Measurements from ENCODE around the gene CNST. TPM values are rescaled to one million over a fixed set of nuclear protein-coding genes. Genes with fewer than 3 reads are reported as not detected.
"Not testable (repeated sequence)": the region's sequence is repeated elsewhere in the genome, so short reads cannot be mapped to it uniquely, and the experiment has no call there.

The CNST gene
- polyA plus RNA-seq, 1 donor: 16.1 TPM

DNA sequence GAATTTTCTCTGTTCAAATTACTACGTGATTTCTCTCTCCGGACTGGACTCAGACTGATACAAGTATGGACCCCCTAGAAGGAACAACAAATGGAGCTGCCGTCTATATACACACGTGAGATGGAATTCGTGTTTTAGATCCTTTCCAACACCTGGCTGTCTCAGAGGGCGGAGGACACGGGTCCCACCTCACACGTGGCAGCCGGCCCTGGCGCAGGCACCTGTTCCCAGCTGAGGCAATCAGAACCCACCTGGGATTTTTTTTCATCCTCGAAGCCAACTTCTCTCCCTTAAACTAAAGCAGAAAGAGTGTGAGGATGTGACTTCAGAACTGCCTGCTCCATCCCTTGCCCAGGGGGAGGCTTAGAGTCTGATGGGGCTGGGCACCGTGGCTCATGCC, 123.8 kb downstream of the CNST start:
- peak overlapping the region; percentile 39 for H3K4me3 ChIP-seq (ENCODE audit: low read length)
- peaks cover 2% of the 10 kb centered on the region for H3K4me1 ChIP-seq (ENCODE audit: control insufficient read depth, insufficient read depth, low read length)
- H3K36me3 ChIP-seq (ENCODE audit: control insufficient read depth, insufficient read depth, low read length): no peaks in the 10 kb centered on the region
- WGBS (ENCODE audit: insufficient coverage, low lambda C conversion rate): 86% methylated on average over 2 of the region's 12 CpGs
- H3K27me3 ChIP-seq (ENCODE audit: control insufficient read depth, insufficient read depth, low read length): no peaks in the 10 kb centered on the region
- peaks cover 3% of the 10 kb centered on the region for H3K9me3 ChIP-seq (ENCODE audit: control insufficient read depth, low read depth, low read length)
- DNase-seq: no peak
- no peak overlapping the region for H3K27ac ChIP-seq (ENCODE audit: low read length)

DNA sequence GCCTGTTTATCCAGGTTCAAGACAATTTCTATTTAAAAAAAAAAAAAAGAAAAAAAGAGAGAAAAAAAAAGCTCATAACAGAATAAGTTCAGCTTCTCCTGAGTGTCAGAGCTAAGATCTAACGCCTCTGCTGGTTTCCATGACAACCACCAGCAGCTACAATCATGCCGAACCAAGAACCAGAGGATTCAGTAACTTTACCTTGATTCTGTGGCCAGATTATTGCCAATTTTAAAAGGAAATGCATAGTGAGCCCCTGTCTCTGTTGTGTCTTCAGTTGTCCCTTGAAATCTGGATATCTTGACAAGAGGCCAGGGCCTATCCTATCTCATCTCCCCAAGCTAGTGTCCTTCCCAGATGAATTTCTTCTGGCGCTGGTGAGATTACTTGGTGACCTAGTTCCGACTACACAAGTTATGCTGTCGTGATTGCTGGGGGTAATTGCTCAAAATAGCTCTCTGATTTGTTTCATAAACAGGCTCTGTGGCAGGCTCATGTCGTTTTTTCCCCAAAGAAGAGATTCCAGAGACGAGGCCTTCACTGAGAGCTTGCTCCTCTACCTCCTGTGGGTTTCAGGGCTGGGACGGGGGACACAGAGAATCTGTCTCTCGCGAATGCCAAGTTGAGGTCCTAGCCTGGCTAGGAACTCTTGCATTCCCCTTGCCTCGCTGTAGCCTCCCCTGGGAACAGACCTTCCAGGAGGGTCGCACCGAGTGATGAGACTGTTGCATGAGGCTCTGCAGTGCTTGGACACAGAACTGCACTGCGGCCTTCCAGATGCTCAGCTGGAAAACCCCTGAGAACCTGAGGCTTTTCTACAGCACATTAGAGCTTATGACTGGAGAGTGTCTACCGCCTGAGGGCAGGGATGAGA, 125.6 kb downstream of the CNST start:
- DNase-seq: no peak
- WGBS (ENCODE audit: insufficient coverage, low lambda C conversion rate): no CpG with 5 or more reads among the region's 15 CpGs
- no peak overlapping the region for H3K27ac ChIP-seq (ENCODE audit: low read length)
- no peaks in the 10 kb centered on the region for H3K36me3 ChIP-seq (ENCODE audit: control insufficient read depth, insufficient read depth, low read length)
- H3K9me3 ChIP-seq (ENCODE audit: control insufficient read depth, low read depth, low read length): peaks cover 3% of the 10 kb centered on the region
- H3K4me1 ChIP-seq (ENCODE audit: control insufficient read depth, insufficient read depth, low read length): peaks cover 5% of the 10 kb centered on the region
- H3K27me3 ChIP-seq (ENCODE audit: control insufficient read depth, insufficient read depth, low read length): no peaks in the 10 kb centered on the region
- H3K4me3 ChIP-seq (ENCODE audit: low read length): no peak overlapping the region

DNA sequence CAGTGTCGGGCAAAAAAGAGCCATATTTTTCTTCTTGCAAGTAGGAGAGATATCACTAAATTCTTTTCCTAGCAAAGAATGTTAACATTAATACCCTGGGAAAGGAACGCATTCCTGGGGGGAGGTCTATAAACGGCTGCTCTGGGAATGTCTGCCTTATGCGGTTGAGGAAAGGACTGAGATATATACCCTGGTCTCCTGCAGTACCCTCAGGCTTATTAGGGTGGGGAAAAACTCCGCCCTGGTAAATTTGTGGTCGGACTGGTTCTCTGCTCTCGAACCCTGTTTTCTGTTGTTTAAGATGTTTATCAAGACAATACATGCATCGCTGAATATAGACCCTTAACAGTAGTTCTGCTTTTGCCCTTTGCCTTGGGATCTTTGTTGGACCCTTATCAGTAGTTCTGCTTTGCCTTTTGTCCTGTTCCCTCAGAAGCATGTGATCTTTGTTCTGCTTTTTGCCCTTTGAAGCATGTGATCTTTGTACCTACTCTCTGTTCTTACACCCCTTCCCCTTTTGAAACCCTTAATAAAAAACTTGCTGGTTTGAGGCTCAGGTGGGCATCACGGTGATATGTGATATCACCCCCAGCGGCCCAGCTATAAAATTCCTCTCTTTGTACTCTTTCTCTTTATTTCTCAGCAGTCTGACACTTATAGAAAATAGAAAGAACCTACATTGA, 128.1 kb downstream of the CNST start:
- H3K4me1 ChIP-seq (ENCODE audit: control insufficient read depth, insufficient read depth, low read length); H3K27ac ChIP-seq (ENCODE audit: low read length); H3K4me3 ChIP-seq (ENCODE audit: low read length); H3K27me3 ChIP-seq (ENCODE audit: control insufficient read depth, insufficient read depth, low read length); H3K36me3 ChIP-seq (ENCODE audit: control insufficient read depth, insufficient read depth, low read length); H3K9me3 ChIP-seq (ENCODE audit: control insufficient read depth, low read depth, low read length); DNase-seq: not testable (repeated sequence)
- no CpG with 5 or more reads among the region's 10 CpGs for WGBS (ENCODE audit: insufficient coverage, low lambda C conversion rate)

DNA sequence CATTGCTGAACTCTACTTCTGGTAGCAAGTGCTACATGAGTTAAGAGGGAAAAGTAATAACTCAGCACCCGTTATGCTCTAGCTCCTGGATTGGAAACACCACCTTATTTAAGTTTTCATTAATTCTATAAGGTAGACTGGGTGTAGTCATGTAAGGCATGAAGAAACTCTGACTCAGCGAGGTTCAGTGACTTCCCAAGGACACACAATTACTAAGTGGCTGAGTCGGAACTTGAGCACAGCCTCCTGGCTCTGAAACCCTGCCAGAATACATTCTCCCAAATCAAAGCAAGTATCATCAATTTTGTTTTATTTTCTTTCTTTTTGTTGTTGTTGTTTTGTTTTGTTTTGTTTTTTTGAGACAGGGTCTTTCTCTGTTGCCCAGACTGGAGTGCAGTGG, 128.9 kb downstream of the CNST start:
- Histone ChIP-seq H3K9me3 (ENCODE audit: control insufficient read depth, low read depth, low read length) (peaks cover 3% of the 10 kb centered on the region), H3K27me3 (ENCODE audit: control insufficient read depth, insufficient read depth, low read length) (no peaks in the 10 kb centered on the region), H3K4me1 (ENCODE audit: control insufficient read depth, insufficient read depth, low read length) (peaks cover 5% of the 10 kb centered on the region), H3K4me3 (ENCODE audit: low read length) (no peak overlapping the region), H3K27ac (ENCODE audit: low read length) (no peak overlapping the region), H3K36me3 (ENCODE audit: control insufficient read depth, insufficient read depth, low read length) (no peaks in the 10 kb centered on the region)
- no peak for DNase-seq
- no CpG with 5 or more reads among the region's 3 CpGs for WGBS (ENCODE audit: insufficient coverage, low lambda C conversion rate)

DNA sequence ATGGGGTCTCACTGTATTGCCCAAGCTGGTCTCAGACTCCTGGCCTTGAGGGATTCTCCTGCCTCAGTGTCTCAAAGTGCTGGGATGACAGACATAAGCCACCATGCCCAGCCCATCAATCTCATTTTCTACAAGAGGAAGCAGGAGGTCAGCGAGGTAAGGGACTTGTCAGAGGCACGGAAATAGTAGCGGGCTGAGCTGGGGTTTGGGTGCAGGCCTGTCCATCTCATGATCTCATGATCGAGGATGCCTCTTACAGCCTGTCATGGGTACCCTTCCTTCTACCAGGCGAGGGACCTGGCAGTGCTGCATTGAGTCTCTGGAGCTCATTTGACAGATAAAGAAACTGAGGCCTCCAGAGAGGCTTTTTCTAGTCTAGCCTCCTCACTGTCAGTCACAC, 129.4 kb downstream of the CNST start:
- WGBS (ENCODE audit: insufficient coverage, low lambda C conversion rate): no CpG with 5 or more reads among the region's 5 CpGs
- H3K36me3 ChIP-seq (ENCODE audit: control insufficient read depth, insufficient read depth, low read length): no peaks in the 10 kb centered on the region
- no peak overlapping the region for H3K27ac ChIP-seq (ENCODE audit: low read length)
- no peak overlapping the region for H3K4me3 ChIP-seq (ENCODE audit: low read length)
- H3K27me3 ChIP-seq (ENCODE audit: control insufficient read depth, insufficient read depth, low read length): no peaks in the 10 kb centered on the region
- DNase-seq: no peak
- H3K9me3 ChIP-seq (ENCODE audit: control insufficient read depth, low read depth, low read length): peaks cover 3% of the 10 kb centered on the region
- H3K4me1 ChIP-seq (ENCODE audit: control insufficient read depth, insufficient read depth, low read length): peaks cover 5% of the 10 kb centered on the region

DNA sequence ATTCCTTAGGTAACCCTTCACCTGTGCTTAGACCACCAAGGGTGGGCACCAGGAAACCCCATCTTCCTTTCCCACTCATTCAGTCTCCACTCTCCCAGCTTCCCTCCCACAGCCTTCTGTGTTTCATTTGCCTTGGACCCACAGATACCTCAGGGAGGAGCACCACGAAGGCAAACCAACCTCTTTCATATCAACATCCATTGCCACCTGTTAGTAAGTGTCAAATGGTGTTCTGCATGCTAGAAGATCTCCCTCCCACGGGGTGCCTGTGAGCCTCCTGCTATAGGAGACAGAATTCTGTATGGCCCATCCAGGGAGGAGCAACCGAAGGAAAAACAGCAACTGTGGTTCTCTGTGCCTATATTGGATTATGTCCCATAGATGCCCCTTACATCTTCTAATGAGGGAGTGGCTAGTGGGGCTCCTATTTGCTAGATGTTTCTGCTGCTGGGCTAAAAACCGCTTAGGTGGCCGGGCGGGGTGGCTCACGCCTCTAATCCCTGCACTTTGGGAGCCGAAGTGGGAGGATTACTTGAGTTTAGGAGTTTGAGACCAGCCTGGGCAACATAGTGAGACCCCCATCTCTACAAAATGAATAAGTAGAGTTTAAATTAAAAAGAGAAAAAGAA, 132.3 kb downstream of the CNST start:
- Histone ChIP-seq H3K27ac (ENCODE audit: low read length) (no peak overlapping the region), H3K4me3 (ENCODE audit: low read length) (peak overlapping the region; percentile 44), H3K27me3 (ENCODE audit: control insufficient read depth, insufficient read depth, low read length) (no peaks in the 10 kb centered on the region), H3K36me3 (ENCODE audit: control insufficient read depth, insufficient read depth, low read length) (no peaks in the 10 kb centered on the region), H3K4me1 (ENCODE audit: control insufficient read depth, insufficient read depth, low read length) (peaks cover 5% of the 10 kb centered on the region), H3K9me3 (ENCODE audit: control insufficient read depth, low read depth, low read length) (no peaks in the 10 kb centered on the region)
- WGBS (ENCODE audit: insufficient coverage, low lambda C conversion rate): 40% methylated on average over 1 of the region's 8 CpGs
- no peak for DNase-seq

DNA sequence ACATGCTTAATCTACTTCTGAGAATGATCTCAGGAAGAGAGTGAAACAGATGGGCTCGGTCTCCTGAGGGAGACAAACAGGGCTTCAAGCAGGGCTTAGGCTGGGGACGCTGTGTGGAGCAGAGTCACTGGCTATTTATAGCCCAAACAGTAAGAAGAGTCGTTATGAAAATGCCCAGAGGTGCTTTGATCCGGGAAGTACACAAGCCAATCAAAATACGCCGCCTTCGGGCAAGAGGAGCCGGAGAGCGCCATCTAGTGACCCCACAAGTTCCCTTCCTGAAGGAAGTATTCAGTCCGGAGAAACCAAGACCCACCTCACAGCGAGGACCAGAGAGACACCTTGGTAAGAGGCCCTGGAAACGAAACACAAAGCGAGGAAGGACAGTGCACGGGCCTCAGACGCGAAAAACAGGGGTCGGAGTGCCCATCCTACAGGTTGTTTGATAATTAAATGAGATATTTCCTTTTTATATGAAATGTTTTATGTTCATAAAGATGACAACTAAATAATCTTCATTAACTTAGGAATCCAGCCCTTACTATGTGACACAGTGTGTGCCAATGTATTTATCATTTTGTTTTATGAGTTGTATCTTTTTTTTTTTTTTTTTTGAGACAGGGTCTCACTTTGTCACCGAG, 133.0 kb downstream of the CNST start:
- WGBS (ENCODE audit: insufficient coverage, low lambda C conversion rate): no CpG with 5 or more reads among the region's 18 CpGs
- H3K27ac ChIP-seq (ENCODE audit: low read length): no peak overlapping the region
- no peaks in the 10 kb centered on the region for H3K9me3 ChIP-seq (ENCODE audit: control insufficient read depth, low read depth, low read length)
- H3K36me3 ChIP-seq (ENCODE audit: control insufficient read depth, insufficient read depth, low read length): no peaks in the 10 kb centered on the region
- H3K4me3 ChIP-seq (ENCODE audit: low read length): peak overlapping the region; percentile 44
- peak; percentile 81 to 87 for DNase-seq
- H3K27me3 ChIP-seq (ENCODE audit: control insufficient read depth, insufficient read depth, low read length): no peaks in the 10 kb centered on the region
- peaks cover 5% of the 10 kb centered on the region for H3K4me1 ChIP-seq (ENCODE audit: control insufficient read depth, insufficient read depth, low read length)

DNA sequence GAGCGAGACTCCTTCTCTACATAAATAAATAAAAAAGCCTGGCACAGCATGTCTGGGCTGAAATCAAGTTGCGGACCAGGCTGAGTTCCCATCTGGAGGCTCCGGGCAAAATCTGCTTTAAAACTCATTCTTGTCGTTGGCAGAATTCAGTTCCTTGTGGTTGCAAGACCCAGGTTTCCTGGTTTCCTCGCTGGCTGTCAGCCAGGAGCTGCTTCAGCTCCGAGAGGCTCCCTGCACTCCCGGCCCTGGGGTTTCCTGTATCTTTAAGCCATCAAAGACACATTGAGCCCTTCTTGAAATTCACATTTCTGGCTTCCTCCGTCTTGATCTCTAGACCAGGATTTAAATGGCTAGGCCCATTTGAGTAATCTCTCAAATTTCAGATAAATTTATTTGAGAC, 137.3 kb downstream of the CNST start:
- Histone ChIP-seq H3K9me3 (ENCODE audit: control insufficient read depth, low read depth, low read length) (no peaks in the 10 kb centered on the region), H3K4me3 (ENCODE audit: low read length) (no peak overlapping the region), H3K4me1 (ENCODE audit: control insufficient read depth, insufficient read depth, low read length) (peaks cover 2% of the 10 kb centered on the region), H3K36me3 (ENCODE audit: control insufficient read depth, insufficient read depth, low read length) (no peaks in the 10 kb centered on the region), H3K27me3 (ENCODE audit: control insufficient read depth, insufficient read depth, low read length) (no peaks in the 10 kb centered on the region), H3K27ac (ENCODE audit: low read length) (no peak overlapping the region)
- DNase-seq: no peak
- WGBS (ENCODE audit: insufficient coverage, low lambda C conversion rate): no CpG with 5 or more reads among the region's 8 CpGs

DNA sequence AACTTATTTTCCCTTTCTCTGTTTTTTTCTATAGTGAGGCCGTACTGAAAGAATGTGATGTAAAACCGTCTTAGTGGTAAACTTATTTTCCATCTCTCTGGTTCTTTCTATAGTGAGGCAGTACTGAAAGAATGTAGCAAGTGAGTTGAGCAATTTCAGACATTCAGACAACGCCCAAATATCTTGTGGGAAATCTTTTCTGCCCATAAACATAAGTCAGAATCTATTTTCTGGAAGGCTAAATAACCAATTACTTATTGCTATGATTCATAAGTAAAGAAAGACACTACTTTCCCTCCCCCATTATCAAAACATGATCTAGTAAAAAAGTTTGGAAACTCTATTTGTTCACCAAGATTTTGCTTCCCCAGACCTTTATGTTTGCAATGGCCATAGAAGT, 139.1 kb downstream of the CNST start:
- H3K27ac ChIP-seq (ENCODE audit: low read length): no peak overlapping the region
- WGBS (ENCODE audit: insufficient coverage, low lambda C conversion rate): 20% methylated on average over 1 of the region's 3 CpGs
- H3K4me1 ChIP-seq (ENCODE audit: control insufficient read depth, insufficient read depth, low read length): peaks cover 13% of the 10 kb centered on the region
- no peak for DNase-seq
- no peaks in the 10 kb centered on the region for H3K27me3 ChIP-seq (ENCODE audit: control insufficient read depth, insufficient read depth, low read length)
- no peaks in the 10 kb centered on the region for H3K9me3 ChIP-seq (ENCODE audit: control insufficient read depth, low read depth, low read length)
- H3K36me3 ChIP-seq (ENCODE audit: control insufficient read depth, insufficient read depth, low read length): no peaks in the 10 kb centered on the region
- H3K4me3 ChIP-seq (ENCODE audit: low read length): no peak overlapping the region

DNA sequence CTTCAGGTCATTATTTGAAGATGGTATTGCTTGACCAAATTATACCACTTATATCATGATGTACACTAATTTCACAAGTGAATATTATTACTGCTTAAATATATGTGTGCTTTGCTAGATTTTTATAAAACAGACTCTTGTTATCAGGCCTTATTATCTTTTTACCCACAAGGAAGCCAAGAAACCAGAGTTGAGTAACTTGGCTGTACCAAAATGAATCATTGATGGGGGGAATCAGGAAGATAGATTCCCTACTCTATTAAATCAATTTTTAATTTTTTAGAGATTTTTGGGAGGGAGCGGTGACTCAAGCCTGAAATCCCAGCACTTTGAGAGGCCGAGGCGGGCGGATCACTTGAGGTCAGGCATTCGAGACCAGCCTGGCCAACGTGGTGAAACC, 141.9 kb downstream of the CNST start:
- Histone ChIP-seq H3K9me3 (ENCODE audit: control insufficient read depth, low read depth, low read length) (no peaks in the 10 kb centered on the region), H3K27me3 (ENCODE audit: control insufficient read depth, insufficient read depth, low read length) (no peaks in the 10 kb centered on the region), H3K4me1 (ENCODE audit: control insufficient read depth, insufficient read depth, low read length) (peaks cover 14% of the 10 kb centered on the region), H3K36me3 (ENCODE audit: control insufficient read depth, insufficient read depth, low read length) (no peaks in the 10 kb centered on the region), H3K4me3 (ENCODE audit: low read length) (no peak overlapping the region), H3K27ac (ENCODE audit: low read length) (no peak overlapping the region)
- WGBS (ENCODE audit: insufficient coverage, low lambda C conversion rate): no CpG with 5 or more reads among the region's 6 CpGs
- no peak for DNase-seq
